Endothelial cell of umbilical vein (primary cell): ENCODE data around the gene FAM161A. TPM values are rescaled to one million over a fixed set of nuclear protein-coding genes. Genes with fewer than 3 reads are reported as not detected.

Source experiments
- Bru-seq: library from RNA; stranded (reverse); fragments of 400-500 nt; gene quantifications from one replicate; lab custom pipeline; 2021; lab: Mats Ljungman, UMichigan
- BruChase-seq, 2 experiments: library from RNA; stranded (reverse); fragments of 400-500 nt; gene quantifications; one replicate each; lab custom pipeline; 2021; lab: Mats Ljungman, UMichigan
- BruUV-seq: library from RNA; stranded (reverse); fragments of 400-500 nt; replicated peaks from 2 replicates; lab custom pipeline; 2021; lab: Mats Ljungman, UMichigan
- CTCF ChIA-PET: fragments of 300-600, 350-600 bp; sonication (Branson Sonifier 250); formaldehyde crosslinking; loops from one replicate; lab custom pipeline; 2021; ENCODE audit warnings: antibody characterized with exemption, inconsistent platforms; lab: Charles Lee
- POLR2A ChIA-PET: fragments of 300-600, 350-600 bp; sonication (Branson Sonifier 250); formaldehyde crosslinking; loops from one replicate; lab custom pipeline; 2021; ENCODE audit warnings: antibody characterized with exemption, inconsistent platforms; lab: Charles Lee
- DNase-seq: peaks from one replicate; pipeline ENCODE4 v3.0.0-alpha.2; 2011; ENCODE audit warnings: low read depth, low spot score
- FAIRE-seq: peaks from 2 replicates; lab custom pipeline; 2011; peaks lifted over from hg19 to GRCh38; lab: Jason Lieb, UNC
- H2AFZ ChIP-seq: 2 replicates; pipeline ENCODE4 v1.6.0; 2012; ENCODE audit warnings: low read depth, low read length, control low read depth, inconsistent platforms
- H3K27ac ChIP-seq: 2 replicates; pipeline ENCODE4 v1.5.1; 2011; ENCODE audit warnings: low read depth, mild to moderate bottlenecking, control low read depth, low read length, moderate library complexity; ENCODE audit not compliant: insufficient read depth
- H3K27me3 ChIP-seq, 2 experiments: 2 replicates each; pipeline versions ENCODE4 v1.6.0 to v1.6.1; 2011; ENCODE audit warnings: low read length in 2 of 2, mixed read lengths in 1 of 2; ENCODE audit not compliant: control insufficient read depth in 2 of 2, insufficient read depth in 2 of 2
- H3K36me3 ChIP-seq, 2 experiments: 2 replicates in 1 of 2; 3 replicates in 1 of 2; pipeline ENCODE4 v1.5.1; 2011; ENCODE audit warnings: low read length in 2 of 2, mild to moderate bottlenecking in 1 of 2, moderate library complexity in 1 of 2; ENCODE audit not compliant: control insufficient read depth in 2 of 2, insufficient read depth in 2 of 2; ENCODE audit errors: extremely low read depth in 1 of 2
- H3K4me1 ChIP-seq: 3 replicates; pipeline ENCODE4 v1.5.1; 2011; ENCODE audit warnings: mild to moderate bottlenecking, low read length; ENCODE audit not compliant: control insufficient read depth, insufficient read depth; ENCODE audit errors: extremely low read depth
- H3K4me2 ChIP-seq: 2 replicates; pipeline ENCODE4 v1.6.1; 2011; ENCODE audit warnings: low read length, control low read depth, mixed read lengths; ENCODE audit not compliant: insufficient read depth
- H3K4me3 ChIP-seq, 3 experiments: fragments of 200-600 bp in 1 of 3; sonication (generic), shearing (Covaris generic) in 1 of 3; replicated peaks in 1 of 3; 2 replicates each; pipeline ENCODE4 v1.5.1; 2011 to 2016; ENCODE audit warnings: control low read depth in 3 of 3, low read length in 3 of 3, mild to moderate bottlenecking in 2 of 3, inconsistent platforms in 1 of 3, low read depth in 1 of 3, moderate library complexity in 1 of 3; ENCODE audit not compliant: insufficient read depth in 1 of 3
- H3K79me2 ChIP-seq: 2 replicates; pipeline ENCODE4 v1.6.0; 2012; ENCODE audit warnings: low read length, inconsistent platforms; ENCODE audit not compliant: control insufficient read depth, insufficient read depth
- H3K9ac ChIP-seq: replicated peaks from 2 replicates; pipeline ENCODE3; 2011; ENCODE audit warnings: low read length, control low read depth; ENCODE audit not compliant: insufficient read depth; ENCODE audit errors: extremely low read depth
- H3K9me1 ChIP-seq: replicated peaks from 3 replicates; pipeline ENCODE4 v1.6.0; 2011; ENCODE audit warnings: mild to moderate bottlenecking, low read length; ENCODE audit not compliant: control insufficient read depth, insufficient read depth; ENCODE audit errors: extremely low read depth
- H3K9me3 ChIP-seq: replicated peaks from 2 replicates; pipeline ENCODE4 v1.5.1; 2012; ENCODE audit warnings: low read length, inconsistent platforms; ENCODE audit not compliant: control insufficient read depth, insufficient read depth
- H4K20me1 ChIP-seq: replicated peaks from 2 replicates; pipeline ENCODE3; 2011; ENCODE audit warnings: mild to moderate bottlenecking, low read length; ENCODE audit not compliant: control insufficient read depth, insufficient read depth; ENCODE audit errors: extremely low read depth
- CTCF ChIP-seq, 2 donors: IDR thresholded peaks; 1 replicate in 1 of 2; 2 replicates in 1 of 2; pipeline ENCODE4 v1.5.1; 2011; ENCODE audit warnings: low read length in 2 of 2, mild to moderate bottlenecking in 2 of 2, moderate library complexity in 2 of 2, control low read depth in 1 of 2, inconsistent platforms in 1 of 2, low read depth in 1 of 2; ENCODE audit not compliant: insufficient read depth in 1 of 2; ENCODE audit errors: extremely low read depth in 1 of 2
- EZH2 ChIP-seq: IDR thresholded peaks from 2 replicates; pipeline ENCODE4 v1.6.1; 2012; ENCODE audit warnings: borderline replicate concordance, low read depth, mild to moderate bottlenecking, moderate library complexity, low read length, inconsistent platforms; ENCODE audit not compliant: severe bottlenecking
- JUN ChIP-seq: IDR thresholded peaks from 2 replicates; pipeline ENCODE4 v1.6.1; 2011; ENCODE audit warnings: borderline replicate concordance, low read depth; ENCODE audit not compliant: insufficient read length, insufficient read depth
- MYC ChIP-seq: IDR thresholded peaks from one replicate; pipeline ENCODE4 v1.6.1; 2011; ENCODE audit warnings: mild to moderate bottlenecking, low read depth, low read length
- POLR2A ChIP-seq: IDR thresholded peaks from 2 replicates; pipeline ENCODE4 v1.6.1; 2012; ENCODE audit warnings: low read depth, mild to moderate bottlenecking, control low read depth, low read length
- POLR2AphosphoS5 ChIP-seq: IDR thresholded peaks from 2 replicates; pipeline ENCODE4 v1.6.1; 2012; ENCODE audit warnings: low read depth, mild to moderate bottlenecking, control low read depth, low read length, moderate library complexity; ENCODE audit not compliant: insufficient read depth
- dilution Hi-C: fragments of 300-500 bp; cut with MboI; formaldehyde crosslinking; loops from one replicate; pipeline ENCODE4 v1.15.0; 2019; ENCODE audit warnings: low sequenced_read_pairs; ENCODE audit not compliant: extremely low pct_ligation_motif_present
- intact Hi-C: fragments of 100-400 bp; cut with micrococcal nuclease; formaldehyde crosslinking; loops from one replicate; pipeline ENCODE4 v1.10.0; 2022
- long read RNA-seq: library from polyadenylated mRNA; stranded (forward); transcript quantifications from one replicate; pipeline ENCODE4 v2.0.0, GENCODE V29; 2021
- polyA minus RNA-seq, 3 experiments: library from RNA; depleted of rRNA, polyadenylated mRNA; stranded (reverse); fragments of >200 nt; gene quantifications; 1 replicate in 1 of 3; 2 replicates in 2 of 3; pipeline ENCODE4 v1.2.3, GENCODE V29; 2011
- polyA plus RNA-seq, 4 experiments: library from polyadenylated mRNA; depleted of rRNA in 3 of 4; stranded (reverse) in 3 of 4; unstranded in 1 of 4; fragments of >200 nt; gene quantifications; 2 replicates each; pipeline versions ENCODE4 v1.2.1 to v1.2.3, GENCODE V29; 2011 to 2012; ENCODE audit warnings: missing spikeins in 1 of 4
- total RNA-seq: library from RNA; stranded (reverse); gene quantifications from 2 replicates; pipeline ENCODE4 v1.2.3, GENCODE V29; 2021

Gene FAM161A
- 5.9 and 6.1 TPM in 2 replicates for total RNA-seq
- 0.57 and 0.81 TPM in 2 replicates for polyA plus RNA-seq
- polyA plus RNA-seq (2011; cell fraction: cytosol; rRNA removed): 0.70 and 0.87 TPM in 2 replicates
- 3.0 and 3.7 TPM in 2 replicates for polyA plus RNA-seq (2011; cell fraction: nucleus; rRNA removed)
- 2.4 and 3.0 TPM in 2 replicates for polyA plus RNA-seq (2012)
- 0.51 and 0.90 TPM in 2 replicates for polyA minus RNA-seq
- polyA minus RNA-seq (2011; cell fraction: cytosol; rRNA and poly(A)+ RNA removed): 0.51 TPM
- polyA minus RNA-seq (2011; cell fraction: nucleus; rRNA and poly(A)+ RNA removed): 1.0 and 1.5 TPM in 2 replicates
- Bru-seq, nascent RNA: percentile 46 among the genes with signal in this experiment
- percentile 49 among the genes with signal in this experiment for BruChase-seq, experiment 1, labeled RNA remaining after a 6-hour chase
- BruChase-seq, experiment 2, labeled RNA remaining after a 2-hour chase: percentile 55 among the genes with signal in this experiment
- long read RNA-seq, partial matches to known transcripts: 0 of 2 reads
- long read RNA-seq, other reads (novel, unspliced or antisense): 0 of 2 reads

- Histone ChIP-seq H3K27ac (peak within 1 kb of the TSS; percentile 43), H3K9me3 (no peaks in the 10 kb centered on the region), H2AFZ (peak within 1 kb of the TSS; percentile 96), H3K27me3 (no peaks in the 10 kb centered on the region), H3K9me1 (no peaks in the 10 kb centered on the region), H3K4me1 (peaks cover 5% of the 10 kb centered on the region), H3K9ac (peak within 1 kb of the TSS; percentile 46), H3K36me3 (no peaks in the 10 kb centered on the region), H3K4me3 (peak within 1 kb of the TSS; percentile 57 to 93 (median 74)), H3K4me2 (peak within 1 kb of the TSS; percentile 93), H4K20me1 (no peaks in the 10 kb centered on the region), H3K79me2 (no peaks in the 10 kb centered on the region)
- TF ChIP-seq POLR2AphosphoS5 (peak; percentile 49), MYC (no peak)
- FAIRE-seq (no peak), DNase-seq (peak; percentile 91)
- ChIA-PET CTCF (interaction anchor here (1.5 kb wide), 1 partner anchor 11 kb away, joined by 4 read pairs; no protein-coding TSS in a partner anchor), POLR2A (no interaction called here)
- dilution Hi-C loops: no loop called here
- intact Hi-C loops: loop anchor here (1.0 to 10.0 kb wide), 3 partner anchors 35 to 159 kb away; partner anchors contain the start of gene CCT4
- no TSS peak for BruUV-seq
Measured at GRCh38 chr2:61853847-61854563, at the start of gene FAM161A. TSS of gene FAM161A (minus strand) at chr2:61854060. CDS start at chr2:61854041, 19 bp downstream.

GRCh38 chr2:61900281-61900680 lies 46.4 kb upstream of the FAM161A start:
- peaks cover 3% of the 10 kb centered on the region for H3K4me1 ChIP-seq
- dilution Hi-C loops: no loop called here
- H2AFZ ChIP-seq: no peak overlapping the region
- H3K36me3 ChIP-seq: no peaks in the 10 kb centered on the region
- TF ChIP-seq POLR2A (no peak), EZH2 (no peak), JUN (no peak), CTCF (IDR thresholded peaks at IDR 0.05; ENCODE audit: extremely low read depth in 1 of 2, insufficient read depth in 1 of 2, low read depth in 1 of 2, low read length in 2 of 2) (no peak)
- no TSS peak for BruUV-seq
- H3K9me3 ChIP-seq: no peaks in the 10 kb centered on the region
- FAIRE-seq (no peak), DNase-seq (no peak)
- POLR2A ChIA-PET: interaction anchor here (0.6 kb wide), 1 partner anchor 13 kb away, joined by 6 read pairs; no protein-coding TSS in a partner anchor
- H3K4me2 ChIP-seq: no peak overlapping the region
- H4K20me1 ChIP-seq: no peaks in the 10 kb centered on the region
- CTCF ChIA-PET: no interaction called here
- no peaks in the 10 kb centered on the region for H3K79me2 ChIP-seq
- intact Hi-C loops: loop anchor here (10.0 kb wide), 1 partner anchor 805 kb away; the partner anchor contains the start of gene EHBP1
- no peak overlapping the region for H3K9ac ChIP-seq
- no peaks in the 10 kb centered on the region for H3K27me3 ChIP-seq
- H3K27ac ChIP-seq: no peak overlapping the region
- H3K4me3 ChIP-seq: no peak overlapping the region
- H3K9me1 ChIP-seq: no peaks in the 10 kb centered on the region
